HCT116 (cell line): ENCODE measurements around the gene ATP5F1E. TPM values are rescaled to one million over a fixed set of nuclear protein-coding genes. Genes with fewer than 3 reads are reported as not detected.

Experiments used
- ATAC-seq: fragments of 200-7000 bp; cut with Tn5 transposase; 2 replicates; pipeline ENCODE4 v1.9.1; 2020; ENCODE audit warnings: mild to moderate bottlenecking, moderate library complexity
- BruUV-seq: library from RNA; stranded (reverse); fragments of 400-500 nt; replicated peaks from 2 replicates; lab custom pipeline; 2021; lab: Mats Ljungman, UMichigan
- CTCF ChIA-PET: fragments of 300-600 bp; sonication (Branson Sonifier 250); formaldehyde crosslinking; loops from one replicate; lab custom pipeline; 2021; ENCODE audit warnings: antibody characterized with exemption; lab: Charles Lee
- POLR2A ChIA-PET: fragments of 300-600, 350-600 bp; sonication (Branson Sonifier 250); formaldehyde crosslinking; loops from one replicate; lab custom pipeline; 2021; ENCODE audit warnings: antibody characterized with exemption; lab: Charles Lee
- RAD21 ChIA-PET, 2 experiments: fragments of 300-600 bp; sonication (Branson Sonifier 250); formaldehyde crosslinking; loops; one replicate each; lab custom pipeline; 2023; ENCODE audit warnings: low total read pairs in 2 of 2; ENCODE audit not compliant: uncharacterized antibody in 2 of 2, unreplicated experiment in 2 of 2, low non-redundant PET in 1 of 2; lab: Charles Lee
- DNase-seq: peaks from one replicate; pipeline ENCODE4 v3.0.0-alpha.2; 2010; ENCODE audit warnings: low read depth, low spot score
- H2AFZ ChIP-seq: fragments of 200-600 bp; shearing (Covaris generic), sonication (generic); 2 replicates; pipeline ENCODE4 v1.6.1; 2017; ENCODE audit warnings: low read depth, mixed run types, mixed read lengths, antibody characterized with exemption, low read length; ENCODE audit not compliant: poor library complexity, severe bottlenecking
- H3K27ac ChIP-seq: 2 replicates; pipeline ENCODE4 v1.5.1; 2012; ENCODE audit warnings: low read depth, low read length
- H3K27me3 ChIP-seq: fragments of 200-600 bp; sonication (generic); 2 replicates; pipeline ENCODE4 v1.6.1; 2016; ENCODE audit warnings: mixed run types, low read length, mixed read lengths; ENCODE audit not compliant: insufficient read depth
- H3K36me3 ChIP-seq, 2 experiments: fragments of 200-500 bp in 1 of 2; fragments of 200-600 bp in 1 of 2; sonication (Bioruptor generic) in 1 of 2; sonication (generic) in 1 of 2; 2 replicates each; pipeline versions ENCODE4 v1.5.1 to v1.6.1; 2014 to 2016; ENCODE audit warnings: low read length in 2 of 2, inconsistent platforms in 1 of 2, mixed read lengths in 1 of 2, mixed run types in 1 of 2; ENCODE audit not compliant: insufficient read depth in 2 of 2, control insufficient read depth in 1 of 2
- H3K4me1 ChIP-seq, 2 experiments: fragments of 200-600 bp in 1 of 2; sonication (generic) in 1 of 2; 2 replicates each; pipeline versions ENCODE4 v1.5.1 to v1.6.1; 2012 to 2017; ENCODE audit warnings: low read length in 2 of 2, inconsistent platforms in 1 of 2, mild to moderate bottlenecking in 1 of 2, mixed read lengths in 1 of 2, mixed run types in 1 of 2, moderate library complexity in 1 of 2; ENCODE audit not compliant: insufficient read depth in 2 of 2, control insufficient read depth in 1 of 2
- H3K4me2 ChIP-seq: fragments of 200-600 bp; sonication (generic); 2 replicates; pipeline ENCODE4 v1.6.1; 2017; ENCODE audit warnings: mixed run types, low read length, mixed read lengths
- H3K4me3 ChIP-seq, 2 experiments: fragments of 200-600 bp in 1 of 2; sonication (generic) in 1 of 2; replicated peaks in 1 of 2; 2 replicates each; pipeline ENCODE4 v1.5.1; 2011 to 2016; ENCODE audit warnings: low read length in 2 of 2, control low read depth in 1 of 2, low read depth in 1 of 2, mild to moderate bottlenecking in 1 of 2, mixed read lengths in 1 of 2, mixed run types in 1 of 2
- H3K79me2 ChIP-seq: fragments of 200-600 bp; sonication (generic); 2 replicates; pipeline ENCODE4 v1.6.1; 2017; ENCODE audit warnings: mild to moderate bottlenecking, mixed run types, low read length, moderate library complexity, mixed read lengths; ENCODE audit not compliant: insufficient read depth
- H3K9ac ChIP-seq: fragments of 200-600 bp; sonication (generic); 2 replicates; pipeline ENCODE4 v1.6.1; 2016; ENCODE audit warnings: low read length, mixed read lengths
- H3K9me2 ChIP-seq: fragments of 200-600 bp; sonication (generic), shearing (Covaris generic); 2 replicates; pipeline ENCODE4 v1.6.1; 2017; ENCODE audit warnings: mixed run types, mild to moderate bottlenecking, moderate library complexity; ENCODE audit not compliant: insufficient read depth
- H3K9me3 ChIP-seq, 2 experiments: fragments of 200-500 bp in 1 of 2; fragments of 200-600 bp in 1 of 2; sonication (Bioruptor generic) in 1 of 2; sonication (generic) in 1 of 2; 2 replicates each; pipeline ENCODE4 v1.6.1; 2014 to 2017; ENCODE audit warnings: low read length in 2 of 2, mixed read lengths in 2 of 2, inconsistent platforms in 1 of 2, low read depth in 1 of 2, mild to moderate bottlenecking in 1 of 2, mixed run types in 1 of 2, moderate library complexity in 1 of 2; ENCODE audit not compliant: control insufficient read depth in 1 of 2, insufficient read depth in 1 of 2
- H4K20me1 ChIP-seq: fragments of 200-600 bp; sonication (generic), shearing (Covaris generic); 2 replicates; pipeline ENCODE4 v1.6.1; 2017; ENCODE audit warnings: mixed run types, mild to moderate bottlenecking, moderate library complexity; ENCODE audit not compliant: insufficient read depth
- ATF3 ChIP-seq: IDR thresholded peaks from 2 replicates; pipeline ENCODE4 v1.6.1; 2012
- EGR1 ChIP-seq: IDR thresholded peaks from 2 replicates; pipeline ENCODE4 v1.6.1; 2012; ENCODE audit warnings: low read depth
- ELF1 ChIP-seq: IDR thresholded peaks from 2 replicates; pipeline ENCODE4 v1.6.1; 2012; ENCODE audit warnings: low read depth, borderline replicate concordance
- EZH2phosphoT487 ChIP-seq: fragments of 200-600 bp; IDR thresholded peaks from 2 replicates; pipeline ENCODE4 v1.6.1; 2018; ENCODE audit warnings: antibody characterized with exemption, borderline replicate concordance
- POLR2A ChIP-seq: IDR thresholded peaks from 2 replicates; pipeline ENCODE4 v1.7.0; 2011; ENCODE audit warnings: borderline replicate concordance; ENCODE audit not compliant: insufficient read depth, insufficient read length; ENCODE audit errors: extremely low read depth
- SIN3A ChIP-seq: IDR thresholded peaks from 2 replicates; pipeline ENCODE4 v1.6.1; 2012; ENCODE audit warnings: low read depth
- SRF ChIP-seq: IDR thresholded peaks from 2 replicates; pipeline ENCODE4 v1.6.1; 2012; ENCODE audit warnings: low read depth
- TCF7L2 ChIP-seq: IDR thresholded peaks from 2 replicates; pipeline ENCODE4 v1.7.0; 2011; ENCODE audit warnings: borderline replicate concordance, inconsistent platforms; ENCODE audit not compliant: insufficient read depth, insufficient read length; ENCODE audit errors: extremely low read depth
- ZNF274 ChIP-seq: fragments of 200-500 bp; sonication (Bioruptor generic); IDR thresholded peaks from 2 replicates; pipeline ENCODE4 v1.6.1; 2014; ENCODE audit warnings: mild to moderate bottlenecking, low read depth, low read length, inconsistent platforms
- intact Hi-C: fragments of 100-400 bp; cut with micrococcal nuclease; formaldehyde crosslinking; loops from 2 replicates; pipeline ENCODE4 v1.10.0; 2022
- total RNA-seq: library from RNA; stranded (reverse); gene quantifications from one replicate; pipeline ENCODE4 v1.2.1, GENCODE V29; 2021; ENCODE audit not compliant: unreplicated experiment
- TF ChIP-seq, protein P1 (sequence below): IDR thresholded peaks from 2 replicates; pipeline ENCODE4 v1.6.1; 2012; ENCODE audit warnings: low read depth

Gene ATP5F1E
- total RNA-seq, 1 experiment from 2014 or later = 72.8 TPM

DNA sequence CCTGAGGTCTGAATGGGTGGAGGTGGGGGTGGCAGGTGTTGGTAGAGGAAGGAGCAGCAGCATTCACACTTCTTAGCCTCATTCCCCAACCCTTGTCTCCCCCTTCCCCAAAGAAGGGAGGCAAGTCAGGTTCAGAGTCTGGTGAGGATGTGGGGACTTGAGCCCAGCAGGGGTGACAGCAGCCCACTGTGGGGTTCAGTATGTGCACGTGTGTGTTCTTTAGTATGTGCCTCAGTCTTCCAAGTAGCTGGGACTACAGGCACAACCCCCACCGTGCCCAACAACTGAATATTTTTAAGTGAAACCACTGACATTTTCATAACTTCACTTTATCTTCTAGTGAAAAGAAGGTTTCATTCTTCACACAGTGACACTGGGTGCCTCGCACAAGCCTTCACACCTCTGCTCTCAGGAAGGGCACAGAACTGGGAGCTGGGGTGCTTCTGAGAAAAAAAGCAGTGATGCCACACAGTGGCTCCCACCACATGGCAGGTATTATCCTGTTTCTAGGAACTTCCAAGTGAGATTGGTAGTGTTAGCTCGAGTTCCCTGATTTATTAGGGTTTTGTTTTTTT, 43.9 kb upstream of the ATP5F1E start:
- ATAC-seq = no peak
- H3K9me3 ChIP-seq = no peaks in the 10 kb centered on the region
- CTCF ChIA-PET = interaction anchor here (1.3 kb wide), 1 partner anchor 12 kb away, joined by 5 read pairs; no protein-coding TSS in a partner anchor

More for the DNA sequence above, 43.9 kb upstream of the ATP5F1E start:
- POLR2A ChIA-PET = no interaction called here
- no peak overlapping the region for H3K4me2 ChIP-seq
- no peaks in the 10 kb centered on the region for H3K9me2 ChIP-seq
- intact Hi-C loops = no loop called here
- TF ChIP-seq EGR1 = no peak
- no peak for TF ChIP-seq SIN3A
- TF ChIP-seq POLR2A = no peak
- TF ChIP-seq ATF3 = no peak
- no peak for TF ChIP-seq EZH2phosphoT487
- TF ChIP-seq ELF1 = no peak
- no peak for TF ChIP-seq TCF7L2
- TF ChIP-seq, protein P1, sequence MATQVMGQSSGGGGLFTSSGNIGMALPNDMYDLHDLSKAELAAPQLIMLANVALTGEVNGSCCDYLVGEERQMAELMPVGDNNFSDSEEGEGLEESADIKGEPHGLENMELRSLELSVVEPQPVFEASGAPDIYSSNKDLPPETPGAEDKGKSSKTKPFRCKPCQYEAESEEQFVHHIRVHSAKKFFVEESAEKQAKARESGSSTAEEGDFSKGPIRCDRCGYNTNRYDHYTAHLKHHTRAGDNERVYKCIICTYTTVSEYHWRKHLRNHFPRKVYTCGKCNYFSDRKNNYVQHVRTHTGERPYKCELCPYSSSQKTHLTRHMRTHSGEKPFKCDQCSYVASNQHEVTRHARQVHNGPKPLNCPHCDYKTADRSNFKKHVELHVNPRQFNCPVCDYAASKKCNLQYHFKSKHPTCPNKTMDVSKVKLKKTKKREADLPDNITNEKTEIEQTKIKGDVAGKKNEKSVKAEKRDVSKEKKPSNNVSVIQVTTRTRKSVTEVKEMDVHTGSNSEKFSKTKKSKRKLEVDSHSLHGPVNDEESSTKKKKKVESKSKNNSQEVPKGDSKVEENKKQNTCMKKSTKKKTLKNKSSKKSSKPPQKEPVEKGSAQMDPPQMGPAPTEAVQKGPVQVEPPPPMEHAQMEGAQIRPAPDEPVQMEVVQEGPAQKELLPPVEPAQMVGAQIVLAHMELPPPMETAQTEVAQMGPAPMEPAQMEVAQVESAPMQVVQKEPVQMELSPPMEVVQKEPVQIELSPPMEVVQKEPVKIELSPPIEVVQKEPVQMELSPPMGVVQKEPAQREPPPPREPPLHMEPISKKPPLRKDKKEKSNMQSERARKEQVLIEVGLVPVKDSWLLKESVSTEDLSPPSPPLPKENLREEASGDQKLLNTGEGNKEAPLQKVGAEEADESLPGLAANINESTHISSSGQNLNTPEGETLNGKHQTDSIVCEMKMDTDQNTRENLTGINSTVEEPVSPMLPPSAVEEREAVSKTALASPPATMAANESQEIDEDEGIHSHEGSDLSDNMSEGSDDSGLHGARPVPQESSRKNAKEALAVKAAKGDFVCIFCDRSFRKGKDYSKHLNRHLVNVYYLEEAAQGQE = no peak
- no peak for TF ChIP-seq ZNF274
- TF ChIP-seq SRF = no peak
- no peak overlapping the region for H3K27ac ChIP-seq
- BruUV-seq = no TSS peak
- DNase-seq = no peak
- H4K20me1 ChIP-seq = no peaks in the 10 kb centered on the region
- H3K9ac ChIP-seq = no peak overlapping the region
- H2AFZ ChIP-seq = no peak overlapping the region
- RAD21 ChIA-PET = no interaction called here
- no peaks in the 10 kb centered on the region for H3K36me3 ChIP-seq
- peaks cover 0 to 8% of the 10 kb centered on the region in 2 experiments; a peak in 1 of 4 replicates for H3K4me1 ChIP-seq
- peaks cover 50% of the 10 kb centered on the region for H3K27me3 ChIP-seq
- H3K4me3 ChIP-seq = no peak overlapping the region
- H3K79me2 ChIP-seq = no peaks in the 10 kb centered on the region
